ENCODE measurements around the gene ABHD17A.

DNA sequence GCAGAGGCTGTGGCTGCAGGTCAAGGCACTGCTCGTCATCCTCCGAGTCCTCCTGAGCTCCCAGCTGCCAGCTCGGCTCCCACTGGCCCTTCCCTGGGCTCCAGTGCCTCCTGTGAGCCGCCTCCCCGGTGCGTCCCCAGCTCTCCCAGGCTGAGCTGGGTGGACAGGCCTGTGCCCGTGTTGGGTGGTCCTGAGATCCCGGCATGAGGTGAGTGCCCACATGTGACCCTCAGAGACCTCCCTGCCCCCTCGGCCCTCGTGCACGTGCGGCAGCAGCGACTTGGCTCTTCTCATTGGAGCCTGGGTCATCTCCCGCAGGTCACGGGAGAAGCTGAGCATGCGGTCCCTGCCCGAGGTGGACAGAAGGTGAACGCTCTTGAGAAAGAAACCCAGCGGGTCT is 35.3 kb upstream of the ABHD17A start:
- no peak for TF ChIP-seq POLR2A (IDR thresholded peaks at IDR 0.05)
- TF ChIP-seq, protein P1, sequence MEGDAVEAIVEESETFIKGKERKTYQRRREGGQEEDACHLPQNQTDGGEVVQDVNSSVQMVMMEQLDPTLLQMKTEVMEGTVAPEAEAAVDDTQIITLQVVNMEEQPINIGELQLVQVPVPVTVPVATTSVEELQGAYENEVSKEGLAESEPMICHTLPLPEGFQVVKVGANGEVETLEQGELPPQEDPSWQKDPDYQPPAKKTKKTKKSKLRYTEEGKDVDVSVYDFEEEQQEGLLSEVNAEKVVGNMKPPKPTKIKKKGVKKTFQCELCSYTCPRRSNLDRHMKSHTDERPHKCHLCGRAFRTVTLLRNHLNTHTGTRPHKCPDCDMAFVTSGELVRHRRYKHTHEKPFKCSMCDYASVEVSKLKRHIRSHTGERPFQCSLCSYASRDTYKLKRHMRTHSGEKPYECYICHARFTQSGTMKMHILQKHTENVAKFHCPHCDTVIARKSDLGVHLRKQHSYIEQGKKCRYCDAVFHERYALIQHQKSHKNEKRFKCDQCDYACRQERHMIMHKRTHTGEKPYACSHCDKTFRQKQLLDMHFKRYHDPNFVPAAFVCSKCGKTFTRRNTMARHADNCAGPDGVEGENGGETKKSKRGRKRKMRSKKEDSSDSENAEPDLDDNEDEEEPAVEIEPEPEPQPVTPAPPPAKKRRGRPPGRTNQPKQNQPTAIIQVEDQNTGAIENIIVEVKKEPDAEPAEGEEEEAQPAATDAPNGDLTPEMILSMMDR (IDR thresholded peaks at IDR 0.05) = no peak
